GM12864 (cell line): ENCODE data around the gene SATB2.

Source experiments
- DNase-seq: peaks from one replicate; pipeline ENCODE4 v3.0.0-alpha.2; 2011; ENCODE audit warnings: low read depth
- H3K4me3 ChIP-seq: 2 replicates; pipeline ENCODE4 v1.5.1; 2011; ENCODE audit warnings: mild to moderate bottlenecking, low read depth, low read length, control low read depth
- CTCF ChIP-seq: IDR thresholded peaks from 2 replicates; pipeline ENCODE4 v1.5.1; 2011; ENCODE audit warnings: low read depth, mild to moderate bottlenecking, moderate library complexity, low read length, control low read depth, inconsistent platforms; ENCODE audit errors: missing control alignments

Gene SATB2

GRCh38 chr2:199303728-199304177, 154.0 kb downstream of the SATB2 start:
- no peak for DNase-seq
- TF ChIP-seq CTCF: no peak
- H3K4me3 ChIP-seq: no peak overlapping the region

GRCh38 chr2:199302851-199303250, 154.9 kb downstream of the SATB2 start:
- TF ChIP-seq CTCF: no peak
- DNase-seq: no peak
- H3K4me3 ChIP-seq: no peak overlapping the region

- no peak for TF ChIP-seq CTCF
- no peak overlapping the region for H3K4me3 ChIP-seq
- no peak for DNase-seq
These were observed 169.3 kb downstream of the SATB2 start for GRCh38 chr2:199288424-199288823.

GRCh38 chr2:199282309-199282708, 175.4 kb downstream of the SATB2 start:
- no peak for TF ChIP-seq CTCF
- no peak for DNase-seq
- no peak overlapping the region for H3K4me3 ChIP-seq

GRCh38 chr2:199279146-199279545, 178.6 kb downstream of the SATB2 start:
- TF ChIP-seq CTCF: no peak
- no peak overlapping the region for H3K4me3 ChIP-seq
- DNase-seq: no peak

- no peak overlapping the region for H3K4me3 ChIP-seq
- no peak for TF ChIP-seq CTCF
- no peak for DNase-seq
These were observed 179.6 kb downstream of the SATB2 start for GRCh38 chr2:199278099-199278498.

GRCh38 chr2:199273042-199273511, 184.7 kb downstream of the SATB2 start:
- H3K4me3 ChIP-seq: no peak overlapping the region
- TF ChIP-seq CTCF: no peak
- no peak for DNase-seq
